Measurements from ENCODE around the gene ICE1.
"Not testable (repeated sequence)": the region's sequence is repeated elsewhere in the genome, so short reads cannot be mapped to it uniquely, and the experiment has no call there.

ICE1 gene, protein sequence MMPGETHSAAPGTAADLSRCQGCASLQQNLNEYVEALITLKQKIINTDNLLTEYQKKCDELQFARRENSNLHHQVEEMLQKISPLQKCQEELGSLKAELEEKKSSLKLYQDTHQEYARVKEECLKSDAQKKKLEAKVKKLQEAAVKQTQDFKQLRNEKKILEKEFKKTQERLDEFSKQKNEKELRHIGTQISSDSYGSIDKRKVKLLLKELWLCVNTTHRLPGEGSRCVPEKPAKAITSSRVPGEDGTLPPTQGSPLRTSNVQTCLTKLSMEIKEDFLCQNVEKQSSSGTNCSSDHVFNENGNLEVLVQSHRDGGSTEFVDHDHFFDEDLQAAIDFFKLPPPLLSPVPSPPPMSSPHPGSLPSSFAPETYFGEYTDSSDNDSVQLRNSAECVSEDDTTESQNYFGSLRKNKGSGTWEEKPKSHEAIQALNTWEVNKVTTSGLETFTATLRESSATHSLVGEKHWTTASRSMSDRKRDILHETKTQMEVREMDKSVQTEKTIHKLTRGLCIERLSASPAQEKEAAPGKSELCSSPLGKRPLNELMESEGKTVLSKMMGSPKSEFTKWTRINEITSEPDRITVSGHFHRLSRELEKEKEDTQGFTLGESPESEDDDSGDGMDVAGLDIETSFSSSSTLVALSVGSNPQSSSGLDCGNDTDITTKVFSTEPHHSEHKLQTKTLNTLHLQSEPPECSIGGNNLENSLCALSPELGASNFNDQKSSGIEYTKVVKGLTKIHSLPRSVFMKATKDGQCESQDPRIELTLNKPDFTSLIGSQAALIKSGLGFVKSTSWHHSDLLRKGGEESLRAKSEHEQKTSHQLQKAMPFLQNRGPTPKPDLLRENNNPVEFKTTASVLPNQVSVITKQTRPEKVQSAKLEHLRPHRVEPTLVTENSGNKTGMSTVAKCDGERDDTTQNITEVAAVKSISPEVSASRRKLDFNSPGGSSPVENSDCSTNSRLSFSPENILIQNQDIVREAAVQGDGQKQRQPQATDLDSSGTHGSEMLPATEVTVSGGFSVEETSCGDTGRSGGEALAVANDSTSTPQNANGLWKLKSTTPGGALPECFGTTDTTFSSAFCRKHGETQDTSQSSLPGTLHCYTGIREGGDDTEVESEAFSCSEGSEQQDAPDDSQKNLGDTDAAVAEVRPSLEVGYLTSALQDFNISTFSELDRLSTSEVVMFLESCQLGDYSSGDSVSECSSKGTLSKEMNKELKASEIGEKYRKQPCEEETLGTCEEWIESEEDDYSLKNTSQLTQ (N-terminal part only)

DNA sequence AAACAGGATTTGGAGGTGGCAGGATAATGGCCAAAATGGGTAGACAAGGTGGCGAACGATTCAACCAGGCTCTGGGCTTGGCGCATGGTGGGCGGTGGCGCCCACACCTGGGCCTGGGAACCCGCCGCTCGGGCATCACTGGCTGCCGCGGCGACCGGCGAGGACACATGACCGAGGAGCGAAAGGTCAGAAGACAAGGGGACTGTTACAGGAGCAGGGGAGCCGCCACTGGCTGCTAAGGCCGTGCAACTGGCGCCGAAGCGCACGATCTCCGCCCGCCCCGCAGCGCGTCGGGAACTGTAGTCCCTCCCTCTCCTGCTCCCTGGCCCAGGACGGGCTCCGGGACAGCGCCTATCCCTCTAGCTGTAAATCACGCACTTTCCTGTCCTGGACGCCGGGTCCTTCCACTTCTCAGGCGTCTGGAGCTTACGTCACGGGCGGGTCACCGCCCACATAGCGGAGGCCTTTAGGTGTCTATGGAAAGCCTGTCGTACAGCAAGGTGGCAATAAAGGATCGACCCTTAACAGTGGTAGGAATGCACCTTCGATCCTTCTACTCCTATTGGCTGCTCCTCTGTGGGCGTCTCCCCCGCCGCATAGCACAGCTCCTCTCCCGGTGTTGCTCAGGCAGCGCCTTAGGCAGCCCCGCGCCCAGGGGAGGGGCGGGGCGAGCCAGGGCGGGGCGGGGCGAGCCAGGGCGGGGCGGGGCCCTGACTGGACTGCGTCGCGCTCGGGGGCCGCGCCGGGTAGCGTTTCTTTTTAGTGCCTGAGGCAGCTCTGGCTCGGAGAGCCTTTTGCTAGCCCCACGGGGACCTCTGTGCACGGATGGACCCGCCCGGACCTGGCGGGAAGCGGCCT is at the start of gene ICE1:
TSS of gene ICE1 (plus strand) at position 717 of the 858 bp plus-strand sequence. CDS start 239 bp downstream, outside the sequence.
- peak; percentile 88 to 92 (median 90) for DNase-seq (ENCODE audit: low read depth in 2 of 3, low spot score in 1 of 3)

DNA sequence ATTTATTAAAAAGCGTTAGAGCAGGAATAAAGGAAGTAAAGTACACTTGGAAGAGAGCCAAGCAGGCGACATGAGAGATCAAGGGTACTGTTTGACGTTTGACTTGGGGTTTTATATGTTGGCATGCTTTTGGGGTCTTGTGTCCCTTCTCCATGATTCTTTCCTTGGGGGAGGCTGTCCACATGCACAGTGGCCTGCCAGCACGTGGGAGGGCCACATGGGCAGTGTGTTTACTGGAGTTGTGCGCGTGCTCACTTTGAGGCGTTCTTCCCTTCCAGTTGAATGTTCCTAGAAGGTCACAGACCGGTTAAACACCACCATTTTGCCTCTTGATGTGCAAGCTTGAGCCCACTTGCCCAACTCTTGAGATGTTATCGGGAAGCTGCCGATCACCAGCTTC is 49.5 kb upstream of the ICE1 start:
- DNase-seq (ENCODE audit: low read depth in 2 of 3, low spot score in 1 of 3) = no peak

DNA sequence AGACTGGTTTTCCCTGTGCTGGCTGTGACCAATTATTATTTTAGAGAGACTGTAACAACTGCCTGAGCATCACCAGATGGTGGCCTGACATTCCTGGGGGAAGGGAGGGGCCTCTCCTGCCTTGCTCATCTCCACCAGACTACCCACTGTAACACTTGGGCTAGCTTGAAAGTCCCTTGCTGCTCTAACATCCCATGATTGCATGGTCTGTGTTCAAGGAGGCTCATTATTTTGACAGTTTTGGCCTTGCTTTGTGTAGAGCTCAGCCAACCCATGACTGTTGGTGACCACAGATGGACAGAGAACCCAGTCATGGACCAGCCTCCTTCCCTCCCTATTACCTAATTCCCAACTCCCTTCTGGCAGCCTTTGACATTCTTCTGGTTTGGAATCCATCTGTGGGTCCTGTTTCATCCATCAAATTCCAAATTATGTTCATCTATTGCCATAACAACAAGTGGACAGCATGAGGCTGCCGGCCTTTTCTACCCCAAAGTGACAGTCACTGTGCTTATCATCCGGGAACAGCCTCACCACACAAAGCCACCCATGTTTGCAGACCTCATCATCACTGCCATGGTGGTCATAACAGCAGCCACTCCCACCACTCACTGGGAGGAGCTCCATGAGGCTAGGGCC is 49.0 kb upstream of the ICE1 start:
- no peak for DNase-seq (ENCODE audit: low read depth in 2 of 3, low spot score in 1 of 3)

DNA sequence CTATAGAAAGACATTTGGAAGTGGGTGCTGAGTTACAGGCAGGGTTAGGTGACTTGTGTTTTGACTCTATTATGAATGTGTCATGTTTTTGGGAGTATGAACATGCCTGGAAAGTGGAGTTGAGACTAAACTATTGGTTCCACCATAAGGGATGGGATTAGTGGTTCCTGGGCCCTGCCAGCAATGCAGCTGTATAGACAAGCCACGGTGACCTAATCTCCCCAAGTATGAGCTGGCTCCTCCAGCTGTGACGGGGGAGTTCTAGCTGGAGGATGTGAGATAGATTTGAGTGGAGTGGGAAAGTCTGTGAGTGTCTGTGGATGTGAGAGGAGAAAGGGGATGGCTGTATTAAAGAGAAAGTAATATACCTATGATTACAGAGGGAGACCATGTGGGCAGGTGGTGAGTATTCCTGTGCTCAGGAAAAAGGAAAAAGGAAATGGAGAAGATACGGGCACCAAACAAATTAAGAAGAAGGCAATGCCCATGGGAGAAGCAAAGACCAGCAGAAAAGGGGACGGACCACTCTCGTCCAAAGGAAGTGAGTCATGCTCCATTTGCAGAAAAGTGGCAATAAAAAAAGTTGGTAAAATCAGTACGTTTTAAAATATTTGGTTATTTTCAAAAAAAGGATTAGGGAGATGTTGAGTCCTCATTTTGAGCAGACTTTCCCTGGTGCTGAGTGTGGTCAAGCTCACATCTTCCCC is 48.3 kb upstream of the ICE1 start:
- DNase-seq (ENCODE audit: low read depth in 2 of 3, low spot score in 1 of 3) = no peak

DNA sequence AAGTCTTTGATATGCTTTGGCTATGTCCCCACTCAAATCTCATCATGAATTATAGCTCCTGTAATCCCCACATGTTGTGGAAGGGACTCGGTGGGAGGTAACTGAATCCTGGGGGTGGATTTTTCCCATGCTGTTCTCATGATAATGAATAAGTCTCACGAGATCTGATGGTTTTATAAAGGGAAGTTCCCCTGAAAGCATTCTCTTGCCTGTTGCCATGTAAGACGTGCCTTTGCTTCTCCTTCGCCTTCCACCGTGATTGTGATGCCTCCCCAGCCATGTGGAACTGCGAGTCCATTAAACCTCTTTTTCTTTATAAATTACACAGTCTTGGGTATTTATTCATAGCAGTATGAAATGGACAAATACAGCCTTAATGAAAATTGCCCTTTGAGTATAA is 44.7 kb upstream of the ICE1 start:
- no peak for DNase-seq (ENCODE audit: low read depth in 2 of 3, low spot score in 1 of 3)

DNA sequence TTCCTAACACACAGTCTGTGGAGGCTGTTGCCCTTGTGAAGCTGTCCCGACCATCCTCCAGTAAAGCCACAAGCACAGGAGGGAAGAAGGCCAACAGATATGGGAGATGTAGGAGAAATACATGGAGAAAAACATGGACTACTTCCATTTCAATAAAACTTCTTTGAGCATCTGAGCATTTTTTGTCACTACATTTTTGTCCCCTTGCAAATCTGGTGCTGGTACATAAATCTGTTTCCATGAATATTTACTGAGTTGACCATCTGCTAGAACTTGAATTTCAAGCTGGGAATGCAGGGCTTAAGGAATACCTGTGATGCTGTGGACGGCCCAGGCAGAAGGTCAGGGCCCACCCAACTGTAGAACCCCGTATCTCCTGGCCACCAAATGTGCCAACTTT is 43.9 kb upstream of the ICE1 start:
- no peak for DNase-seq (ENCODE audit: low read depth in 2 of 3, low spot score in 1 of 3)

DNA sequence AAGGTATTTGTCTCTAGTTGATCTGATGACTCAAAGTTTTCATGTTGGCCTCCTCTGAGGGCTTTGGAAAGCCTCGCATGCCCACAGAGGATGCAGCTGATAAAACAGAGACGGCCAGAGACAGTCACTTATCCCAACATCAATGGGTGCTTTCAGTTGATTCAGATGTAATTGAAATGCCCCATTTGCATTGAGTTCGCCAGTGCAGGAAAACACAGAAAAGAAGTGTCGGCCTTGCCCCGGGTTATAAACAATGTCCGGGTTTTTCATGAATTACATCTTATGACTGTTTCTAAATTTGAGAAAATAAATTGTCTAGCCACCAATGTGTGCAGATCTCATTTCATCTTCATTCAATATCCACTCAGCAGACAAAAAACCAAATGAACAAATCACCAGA is 42.2 kb upstream of the ICE1 start:
- DNase-seq (ENCODE audit: low read depth in 2 of 3, low spot score in 1 of 3) = no peak

DNA sequence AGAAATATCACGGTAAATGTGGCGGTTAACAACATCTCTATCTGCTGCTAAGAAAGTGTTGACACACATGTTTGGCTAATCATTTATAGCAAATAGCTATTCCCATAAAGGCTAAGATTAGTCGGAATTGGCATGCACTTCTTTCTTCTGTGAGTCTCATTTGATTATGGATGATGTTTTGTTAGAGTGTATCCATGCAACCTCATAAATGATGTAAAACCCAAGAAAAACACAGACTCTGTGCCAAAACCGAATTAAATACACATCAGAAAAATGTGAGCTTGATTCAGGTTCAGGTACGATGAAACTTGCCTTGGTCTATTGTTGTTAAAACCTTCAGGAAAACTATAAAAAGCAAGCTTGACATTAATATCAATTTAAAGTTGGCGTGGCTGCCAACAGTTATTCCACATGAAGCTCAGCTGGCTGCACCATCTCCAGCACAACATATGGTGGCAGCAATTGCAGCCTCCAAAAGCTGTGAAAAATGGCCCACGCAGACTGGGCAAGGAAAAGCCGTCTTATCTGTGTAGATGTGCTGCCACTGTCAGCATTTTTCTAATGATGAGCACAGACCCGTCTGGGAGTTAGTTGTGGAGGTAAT is 41.1 kb upstream of the ICE1 start:
- DNase-seq (ENCODE audit: low read depth in 2 of 3, low spot score in 1 of 3) = no peak

DNA sequence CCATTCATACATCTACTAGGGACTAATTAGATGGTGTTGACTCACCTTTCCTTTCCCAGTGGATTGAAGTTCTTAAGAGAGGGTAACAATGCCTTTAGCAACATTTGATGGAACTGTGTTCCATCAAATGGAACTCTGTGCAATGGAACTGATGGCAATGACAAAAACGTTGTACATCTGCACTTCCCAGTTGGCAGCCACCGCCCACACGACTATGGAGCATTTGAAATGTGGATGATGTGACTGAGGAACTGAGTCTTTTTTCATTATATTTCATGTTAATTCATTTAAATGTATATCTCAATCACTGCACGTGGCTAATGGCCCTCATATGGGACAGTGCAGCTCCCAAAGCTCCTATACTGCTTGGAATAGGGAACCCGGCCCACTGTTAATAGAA is 39.0 kb upstream of the ICE1 start:
- DNase-seq (ENCODE audit: low read depth in 2 of 3, low spot score in 1 of 3) = no peak

DNA sequence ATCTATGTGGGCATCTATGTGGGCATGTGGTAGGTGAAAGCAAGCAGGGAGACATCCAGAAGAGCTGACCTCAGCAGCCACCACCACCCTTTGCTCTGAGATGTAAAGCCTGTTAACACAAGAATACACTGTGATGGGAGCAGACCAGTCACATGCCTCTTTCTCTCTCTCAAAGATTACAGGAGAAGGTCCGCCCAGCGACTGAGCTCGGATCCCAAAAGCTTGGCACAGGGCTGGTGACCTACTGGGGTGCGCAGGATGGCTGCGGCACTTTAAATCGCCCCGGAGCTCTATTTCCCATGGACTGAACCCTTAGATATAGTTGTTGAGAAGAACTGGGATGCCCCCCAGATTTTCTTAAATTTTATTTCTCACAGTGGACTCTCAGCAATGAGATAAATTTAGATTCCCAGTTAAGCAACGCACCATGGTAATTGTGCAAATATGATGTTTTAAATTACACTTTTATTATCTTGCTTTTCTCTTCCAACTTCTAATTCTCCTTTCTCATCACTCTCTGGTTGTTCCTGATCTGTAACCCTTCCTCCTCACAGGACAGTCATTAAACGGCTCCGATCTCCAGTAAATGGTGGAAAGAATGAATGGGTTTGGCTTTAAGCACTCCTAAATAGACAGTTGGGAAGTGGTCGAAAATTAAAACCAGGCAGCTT is 37.7 kb upstream of the ICE1 start:
- no peak for DNase-seq (ENCODE audit: low read depth in 2 of 3, low spot score in 1 of 3)

DNA sequence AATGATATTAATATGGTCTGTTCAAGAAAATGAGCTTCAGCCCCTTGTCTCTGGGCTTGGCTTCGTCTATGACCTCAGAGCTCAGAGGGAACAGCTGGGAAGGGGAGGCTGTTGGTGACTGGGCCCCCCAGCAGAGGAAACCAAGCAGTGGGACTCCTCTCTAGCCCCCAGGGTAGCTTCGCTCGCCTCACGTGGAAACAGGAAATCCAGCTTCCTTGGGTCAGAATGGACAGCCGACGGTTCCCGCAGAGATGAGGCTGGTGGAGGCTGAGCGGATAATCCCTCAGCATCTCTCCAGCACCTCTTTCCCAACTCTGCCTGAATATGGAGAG is 37.2 kb upstream of the ICE1 start:
- no peak for DNase-seq (ENCODE audit: low read depth in 2 of 3, low spot score in 1 of 3)

DNA sequence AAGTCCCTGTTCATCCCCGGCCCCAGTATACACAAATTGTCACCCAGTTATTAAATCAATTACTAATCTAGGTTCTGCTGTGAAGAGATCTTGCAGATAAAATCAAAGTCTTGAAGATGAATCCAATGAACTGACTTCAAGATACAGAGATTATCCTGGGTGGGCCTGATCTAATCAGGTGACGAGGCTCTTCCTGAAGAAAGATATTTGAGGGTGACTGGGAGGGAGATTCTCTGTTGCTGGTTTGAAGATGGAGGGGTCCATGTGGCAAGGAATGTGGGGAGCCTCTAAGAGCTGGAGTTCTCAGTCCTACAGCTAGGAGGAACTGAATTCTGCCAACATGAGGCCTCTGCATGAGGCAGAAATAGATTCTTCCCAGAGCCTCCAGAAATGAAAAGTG is 36.1 kb upstream of the ICE1 start:
- no peak for DNase-seq (ENCODE audit: low read depth in 2 of 3, low spot score in 1 of 3)

DNA sequence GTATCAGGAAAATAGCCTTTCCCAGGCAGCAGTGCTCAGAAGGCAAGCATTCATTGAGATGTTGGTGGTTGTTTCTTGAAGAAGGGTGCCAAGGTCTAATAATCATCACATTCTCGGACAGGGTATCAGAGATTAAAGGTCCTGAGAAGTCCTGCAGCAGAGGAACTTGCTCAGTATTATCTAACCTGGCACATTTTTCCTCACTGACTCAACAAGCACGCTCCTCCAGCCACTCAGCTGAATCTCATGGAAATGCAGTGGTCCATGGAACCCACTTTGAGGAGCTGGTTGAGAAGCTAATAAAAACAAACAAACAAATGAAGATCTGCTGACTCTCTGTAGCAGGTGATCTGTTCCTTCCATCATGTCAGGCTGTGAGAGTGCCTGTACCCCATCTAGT is 35.3 kb upstream of the ICE1 start:
- DNase-seq (ENCODE audit: low read depth in 2 of 3, low spot score in 1 of 3) = no peak

DNA sequence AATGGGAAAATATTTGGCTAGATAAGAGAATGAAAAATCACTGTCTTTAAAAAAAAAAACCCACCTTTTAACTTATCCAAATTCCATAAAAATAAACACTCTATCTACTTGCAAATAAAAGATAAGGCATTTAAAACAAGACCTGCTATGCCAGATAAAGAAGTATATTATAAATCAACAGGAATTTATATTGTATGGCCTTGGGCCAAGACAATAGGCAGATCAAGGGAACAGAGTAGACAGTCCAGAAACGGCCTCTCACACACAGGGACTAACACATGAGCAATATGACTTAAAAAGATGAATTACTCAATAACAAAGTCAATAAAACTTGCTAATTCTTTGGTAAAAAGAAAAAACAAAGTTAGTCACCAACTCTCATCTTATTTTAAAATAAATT is 34.7 kb upstream of the ICE1 start:
- DNase-seq (ENCODE audit: low read depth in 2 of 3, low spot score in 1 of 3) = no peak

DNA sequence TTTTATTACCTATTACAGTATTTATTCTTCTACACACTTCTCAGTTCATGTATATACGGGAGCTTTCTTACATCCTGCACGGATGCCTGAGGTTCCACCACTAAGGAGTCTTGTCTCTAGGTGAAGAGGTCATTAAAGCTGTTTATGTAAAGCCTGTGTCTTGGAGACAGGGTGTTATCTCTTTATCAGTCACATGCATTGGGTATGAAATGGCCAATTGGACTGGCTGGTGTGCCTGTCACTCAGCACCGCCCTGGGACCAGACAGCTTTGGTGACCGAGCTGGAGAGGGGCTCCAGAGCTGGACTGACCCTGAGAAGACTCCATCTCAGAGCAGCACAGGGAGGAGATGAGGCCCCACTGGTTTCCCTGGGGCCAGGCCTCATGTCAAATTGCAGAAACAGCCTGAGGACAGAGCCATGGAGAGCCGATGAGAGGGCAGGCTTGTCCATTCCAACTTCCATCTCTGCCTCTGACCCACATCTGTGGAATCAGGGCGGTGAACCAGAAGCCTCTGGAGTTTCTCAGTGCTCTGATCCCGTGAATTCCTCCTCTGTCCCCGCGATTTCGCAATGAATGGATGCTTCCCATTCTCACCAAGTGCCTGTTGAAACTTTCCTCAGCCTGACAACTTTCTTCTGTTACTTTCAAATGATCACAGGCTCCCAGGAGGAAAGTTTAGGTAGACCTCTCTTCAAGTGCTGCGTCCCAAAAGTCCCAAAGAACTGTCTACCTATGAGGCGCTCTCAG is 32.2 kb upstream of the ICE1 start:
- not testable (repeated sequence) for DNase-seq (ENCODE audit: low read depth in 2 of 3, low spot score in 1 of 3)

DNA sequence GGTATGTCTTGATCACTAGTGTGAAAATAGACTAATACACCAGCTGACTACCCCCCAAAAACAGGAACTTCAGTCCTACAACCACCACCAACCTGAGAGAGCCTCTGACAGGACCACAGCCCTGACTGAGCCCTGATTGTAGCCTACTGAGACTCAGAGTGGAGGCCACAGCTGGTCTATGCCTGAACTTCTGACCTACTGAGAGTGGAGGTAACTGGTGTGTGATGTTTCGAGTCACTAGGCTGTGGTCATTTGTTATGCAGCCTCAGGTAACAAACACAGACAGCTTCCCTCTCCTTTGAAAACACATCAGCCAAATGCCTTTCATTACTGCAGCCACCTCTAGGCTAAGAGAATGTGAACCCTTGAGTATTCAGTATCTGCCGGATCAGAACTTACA is 30.0 kb upstream of the ICE1 start:
- DNase-seq (ENCODE audit: low read depth in 2 of 3, low spot score in 1 of 3) = not testable (repeated sequence)

DNA sequence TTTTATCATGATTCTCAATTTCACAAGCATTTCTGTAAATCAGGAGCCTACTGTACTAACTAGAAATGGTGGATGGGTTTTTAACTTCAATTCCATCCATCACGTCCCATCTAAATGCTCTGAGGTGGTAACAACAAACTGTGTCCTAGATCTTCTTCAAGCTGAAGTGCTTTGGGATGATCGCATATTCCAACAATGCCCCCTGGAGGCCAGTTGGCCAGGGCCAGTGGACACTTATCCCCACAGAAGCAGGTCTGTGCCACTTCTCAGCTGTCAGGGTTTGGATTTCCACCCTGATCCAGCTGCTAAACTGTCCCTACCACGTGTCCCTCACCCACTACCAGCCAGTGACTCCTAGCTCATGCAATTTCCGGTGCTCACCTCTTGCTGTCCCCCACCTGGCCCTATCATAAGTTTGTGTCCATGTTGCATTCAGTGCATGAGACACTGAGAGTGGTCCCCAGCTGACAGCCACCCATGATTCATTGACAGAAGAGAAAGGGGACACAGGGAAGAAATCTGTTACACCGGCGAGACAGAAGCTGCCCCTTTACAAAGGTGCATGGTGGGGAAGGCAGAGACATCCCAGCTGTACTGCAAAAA is 28.0 kb upstream of the ICE1 start:
- not testable (repeated sequence) for DNase-seq (ENCODE audit: low read depth in 2 of 3, low spot score in 1 of 3)

All from stimulated activated CD4-positive, alpha-beta T cell treated with anti-CD3 and anti-CD28 coated beads, Interleukin-12 subunit alpha, Interleukin-12 subunit beta, amount 100 ng/mL, for 48 hours (primary cell).